Measurements from ENCODE around the gene MPPED1. TPM values are rescaled to one million over a fixed set of nuclear protein-coding genes. Genes with fewer than 3 reads are reported as not detected.

Gene MPPED1
- total and polyA plus RNA-seq, 2 of the 13 experiments (the other 11 are each of a cell fraction or from before 2014, with no cell fraction given) = 0.77 TPM; not detected in 1

DNA sequence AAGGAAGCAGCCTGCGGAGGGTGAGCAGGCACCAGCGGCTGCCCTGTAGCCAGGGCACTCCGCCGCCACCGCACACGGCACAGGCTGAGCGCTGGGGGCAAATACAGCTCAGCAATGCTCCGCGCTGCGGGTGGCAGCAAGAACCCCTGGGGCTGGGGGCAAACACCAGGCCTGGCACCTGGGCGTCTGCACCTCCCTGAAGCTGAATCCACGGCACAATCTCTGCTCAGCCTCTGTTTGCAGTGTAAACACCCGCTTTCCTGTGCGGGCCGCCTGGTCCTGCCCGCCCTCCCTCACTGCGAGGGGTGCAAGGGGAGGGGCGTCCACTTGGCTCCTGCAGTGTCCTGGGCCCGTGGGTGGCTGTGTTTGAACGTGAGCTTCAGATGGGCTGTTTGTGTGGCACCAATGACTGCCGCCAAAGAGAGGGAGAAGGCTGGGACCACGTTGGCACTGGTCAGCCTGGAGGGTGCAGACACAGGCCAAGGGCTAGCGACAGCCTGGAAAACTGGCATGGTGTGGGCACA, 14.8 kb upstream of the MPPED1 start (continued):
- 0 out of 2 replicates have a peak, but pooled peaks have one; percentile 36 for TF ChIP-seq SAFB2 (CRISPR knock-in tag; IDR thresholded peaks at IDR 0.05; ENCODE audit: borderline replicate concordance, low read depth)
- TF ChIP-seq MATR3 (CRISPR knock-in tag; IDR thresholded peaks at IDR 0.05) = no peak
- no peak for TF ChIP-seq ZNF670 (CRISPR knock-in tag; IDR thresholded peaks at IDR 0.05; ENCODE audit: borderline replicate concordance)
- TF ChIP-seq SALL2 (CRISPR knock-in tag; IDR thresholded peaks at IDR 0.05) = no peak
- no peak for TF ChIP-seq ZNF207 (IDR thresholded peaks at IDR 0.05; ENCODE audit: borderline replicate concordance)
- no peak for TF ChIP-seq ZNF343 (CRISPR knock-in tag; IDR thresholded peaks at IDR 0.05)
- no peak for TF ChIP-seq ZNF605 (CRISPR knock-in tag; IDR thresholded peaks at IDR 0.05)
- TF ChIP-seq SIX4 (CRISPR knock-in tag; IDR thresholded peaks at IDR 0.05) = 0 out of 2 replicates have a peak, but pooled peaks have one; percentile 29
- no peak for TF ChIP-seq CREB1 (IDR thresholded peaks at IDR 0.05)
- TF ChIP-seq CREB1 (CRISPR knock-in tag; IDR thresholded peaks at IDR 0.05) = no peak
- TF ChIP-seq, protein P1, sequence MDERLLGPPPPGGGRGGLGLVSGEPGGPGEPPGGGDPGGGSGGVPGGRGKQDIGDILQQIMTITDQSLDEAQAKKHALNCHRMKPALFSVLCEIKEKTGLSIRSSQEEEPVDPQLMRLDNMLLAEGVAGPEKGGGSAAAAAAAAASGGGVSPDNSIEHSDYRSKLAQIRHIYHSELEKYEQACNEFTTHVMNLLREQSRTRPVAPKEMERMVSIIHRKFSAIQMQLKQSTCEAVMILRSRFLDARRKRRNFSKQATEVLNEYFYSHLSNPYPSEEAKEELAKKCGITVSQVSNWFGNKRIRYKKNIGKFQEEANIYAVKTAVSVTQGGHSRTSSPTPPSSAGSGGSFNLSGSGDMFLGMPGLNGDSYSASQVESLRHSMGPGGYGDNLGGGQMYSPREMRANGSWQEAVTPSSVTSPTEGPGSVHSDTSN (CRISPR knock-in tag; IDR thresholded peaks at IDR 0.05) = no peak
- TF ChIP-seq, protein P2, sequence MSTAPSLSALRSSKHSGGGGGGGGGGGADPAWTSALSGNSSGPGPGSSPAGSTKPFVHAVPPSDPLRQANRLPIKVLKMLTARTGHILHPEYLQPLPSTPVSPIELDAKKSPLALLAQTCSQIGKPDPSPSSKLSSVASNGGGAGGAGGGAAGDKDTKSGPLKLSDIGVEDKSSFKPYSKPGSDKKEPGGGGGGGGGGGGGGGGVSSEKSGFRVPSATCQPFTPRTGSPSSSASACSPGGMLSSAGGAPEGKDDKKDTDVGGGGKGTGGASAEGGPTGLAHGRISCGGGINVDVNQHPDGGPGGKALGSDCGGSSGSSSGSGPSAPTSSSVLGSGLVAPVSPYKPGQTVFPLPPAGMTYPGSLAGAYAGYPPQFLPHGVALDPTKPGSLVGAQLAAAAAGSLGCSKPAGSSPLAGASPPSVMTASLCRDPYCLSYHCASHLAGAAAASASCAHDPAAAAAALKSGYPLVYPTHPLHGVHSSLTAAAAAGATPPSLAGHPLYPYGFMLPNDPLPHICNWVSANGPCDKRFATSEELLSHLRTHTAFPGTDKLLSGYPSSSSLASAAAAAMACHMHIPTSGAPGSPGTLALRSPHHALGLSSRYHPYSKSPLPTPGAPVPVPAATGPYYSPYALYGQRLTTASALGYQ (CRISPR knock-in tag; IDR thresholded peaks at IDR 0.05) = no peak; the same call in 1 of the 2 replicates
- TF ChIP-seq ZNF550 (CRISPR knock-in tag; IDR thresholded peaks at IDR 0.05; ENCODE audit: borderline replicate concordance) = no peak
- no peak for TF ChIP-seq LCORL (IDR thresholded peaks at IDR 0.05)
- TF ChIP-seq LCORL (CRISPR knock-in tag; IDR thresholded peaks at IDR 0.05) = peak; percentile 94
- TF ChIP-seq ZNF766 (CRISPR knock-in tag; IDR thresholded peaks at IDR 0.05; ENCODE audit: borderline replicate concordance) = no peak
- TF ChIP-seq ZNF543 (CRISPR knock-in tag; IDR thresholded peaks at IDR 0.05) = no peak
- TF ChIP-seq, protein P3, sequence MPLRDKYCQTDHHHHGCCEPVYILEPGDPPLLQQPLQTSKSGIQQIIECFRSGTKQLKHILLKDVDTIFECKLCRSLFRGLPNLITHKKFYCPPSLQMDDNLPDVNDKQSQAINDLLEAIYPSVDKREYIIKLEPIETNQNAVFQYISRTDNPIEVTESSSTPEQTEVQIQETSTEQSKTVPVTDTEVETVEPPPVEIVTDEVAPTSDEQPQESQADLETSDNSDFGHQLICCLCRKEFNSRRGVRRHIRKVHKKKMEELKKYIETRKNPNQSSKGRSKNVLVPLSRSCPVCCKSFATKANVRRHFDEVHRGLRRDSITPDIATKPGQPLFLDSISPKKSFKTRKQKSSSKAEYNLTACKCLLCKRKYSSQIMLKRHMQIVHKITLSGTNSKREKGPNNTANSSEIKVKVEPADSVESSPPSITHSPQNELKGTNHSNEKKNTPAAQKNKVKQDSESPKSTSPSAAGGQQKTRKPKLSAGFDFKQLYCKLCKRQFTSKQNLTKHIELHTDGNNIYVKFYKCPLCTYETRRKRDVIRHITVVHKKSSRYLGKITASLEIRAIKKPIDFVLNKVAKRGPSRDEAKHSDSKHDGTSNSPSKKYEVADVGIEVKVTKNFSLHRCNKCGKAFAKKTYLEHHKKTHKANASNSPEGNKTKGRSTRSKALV (CRISPR knock-in tag; IDR thresholded peaks at IDR 0.05) = no peak
- TF ChIP-seq CBX2 (IDR thresholded peaks at IDR 0.05; ENCODE audit: low read depth, low read length) = no peak
- TF ChIP-seq CBX2 (CRISPR knock-in tag; IDR thresholded peaks at IDR 0.05; ENCODE audit: low read depth) = no peak
- no peak for TF ChIP-seq ARNT2 (CRISPR knock-in tag; IDR thresholded peaks at IDR 0.05; ENCODE audit: low read depth)
- TF ChIP-seq FOXP1 (IDR thresholded peaks at IDR 0.05) = no peak
- peak; percentile 69 for TF ChIP-seq FOXP1 (CRISPR knock-in tag; IDR thresholded peaks at IDR 0.05)
- TF ChIP-seq, protein P4, sequence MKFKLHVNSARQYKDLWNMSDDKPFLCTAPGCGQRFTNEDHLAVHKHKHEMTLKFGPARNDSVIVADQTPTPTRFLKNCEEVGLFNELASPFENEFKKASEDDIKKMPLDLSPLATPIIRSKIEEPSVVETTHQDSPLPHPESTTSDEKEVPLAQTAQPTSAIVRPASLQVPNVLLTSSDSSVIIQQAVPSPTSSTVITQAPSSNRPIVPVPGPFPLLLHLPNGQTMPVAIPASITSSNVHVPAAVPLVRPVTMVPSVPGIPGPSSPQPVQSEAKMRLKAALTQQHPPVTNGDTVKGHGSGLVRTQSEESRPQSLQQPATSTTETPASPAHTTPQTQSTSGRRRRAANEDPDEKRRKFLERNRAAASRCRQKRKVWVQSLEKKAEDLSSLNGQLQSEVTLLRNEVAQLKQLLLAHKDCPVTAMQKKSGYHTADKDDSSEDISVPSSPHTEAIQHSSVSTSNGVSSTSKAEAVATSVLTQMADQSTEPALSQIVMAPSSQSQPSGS (CRISPR knock-in tag; IDR thresholded peaks at IDR 0.05) = peak; percentile 45; the same call in 1 of the 2 replicates
- TF ChIP-seq, protein P5, sequence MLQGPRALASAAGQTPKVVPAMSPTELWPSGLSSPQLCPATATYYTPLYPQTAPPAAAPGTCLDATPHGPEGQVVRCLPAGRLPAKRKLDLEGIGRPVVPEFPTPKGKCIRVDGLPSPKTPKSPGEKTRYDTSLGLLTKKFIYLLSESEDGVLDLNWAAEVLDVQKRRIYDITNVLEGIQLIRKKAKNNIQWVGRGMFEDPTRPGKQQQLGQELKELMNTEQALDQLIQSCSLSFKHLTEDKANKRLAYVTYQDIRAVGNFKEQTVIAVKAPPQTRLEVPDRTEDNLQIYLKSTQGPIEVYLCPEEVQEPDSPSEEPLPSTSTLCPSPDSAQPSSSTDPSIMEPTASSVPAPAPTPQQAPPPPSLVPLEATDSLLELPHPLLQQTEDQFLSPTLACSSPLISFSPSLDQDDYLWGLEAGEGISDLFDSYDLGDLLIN (CRISPR knock-in tag; IDR thresholded peaks at IDR 0.05; ENCODE audit: borderline replicate concordance) = no peak
- TF ChIP-seq TBL1XR1 (IDR thresholded peaks at IDR 0.05; ENCODE audit: borderline replicate concordance, low read length, partially characterized antibody) = no peak
